GM12875 (cell line): Measurements from ENCODE around the gene NSUN7.

Experiments used
- H3K4me3 ChIP-seq: one replicate; pipeline ENCODE4 v1.5.1; 2011; ENCODE audit warnings: low read depth, low read length, control low read depth
- CTCF ChIP-seq: IDR thresholded peaks from 2 replicates; pipeline ENCODE4 v1.5.1; 2011; ENCODE audit warnings: low read depth, mild to moderate bottlenecking, control low read depth, inconsistent platforms, low read length, moderate library complexity, borderline replicate concordance; ENCODE audit not compliant: insufficient read depth

Gene NSUN7

DNA sequence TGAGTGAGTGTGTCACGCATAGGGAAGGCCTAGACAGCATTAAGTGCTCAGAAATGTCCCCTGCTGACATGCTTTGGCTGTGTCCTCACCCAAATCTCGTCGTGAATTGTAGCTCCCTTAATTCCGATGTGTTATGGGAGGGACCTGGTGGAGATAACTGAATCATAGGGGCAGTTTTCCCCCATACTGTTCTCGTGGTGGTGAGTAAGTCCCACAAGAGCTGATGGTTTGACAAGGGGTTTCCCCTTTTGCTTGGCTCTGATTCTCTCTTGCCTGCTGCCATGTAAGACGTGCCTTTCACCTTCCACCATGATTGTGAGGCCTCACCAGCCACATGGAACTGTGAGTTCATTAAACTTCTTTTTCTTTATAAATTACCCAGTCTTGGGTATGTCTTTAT lies 78.0 kb downstream of the NSUN7 start:
- H3K4me3 ChIP-seq: no peak overlapping the region
- TF ChIP-seq CTCF: no peak

DNA sequence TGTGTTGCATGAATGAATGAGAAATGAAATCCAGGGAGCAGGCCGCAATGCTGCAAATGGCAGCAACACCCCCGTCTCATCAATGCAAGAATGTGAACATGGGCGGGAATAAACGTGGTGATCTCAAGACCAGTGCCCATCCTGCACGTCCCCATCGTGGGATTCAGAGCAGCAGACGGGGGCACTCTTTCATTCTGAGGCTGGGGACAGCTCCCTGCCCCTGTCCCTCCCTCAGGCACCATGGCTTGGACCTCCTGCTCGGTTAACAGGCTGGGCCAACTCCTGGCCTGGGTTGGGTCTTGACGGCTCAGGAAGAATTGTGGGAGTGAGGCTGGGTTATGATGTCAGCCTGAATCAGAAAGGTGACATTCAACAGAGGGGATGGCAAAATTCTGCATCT lies 78.9 kb downstream of the NSUN7 start:
- H3K4me3 ChIP-seq: no peak overlapping the region
- TF ChIP-seq CTCF: no peak

DNA sequence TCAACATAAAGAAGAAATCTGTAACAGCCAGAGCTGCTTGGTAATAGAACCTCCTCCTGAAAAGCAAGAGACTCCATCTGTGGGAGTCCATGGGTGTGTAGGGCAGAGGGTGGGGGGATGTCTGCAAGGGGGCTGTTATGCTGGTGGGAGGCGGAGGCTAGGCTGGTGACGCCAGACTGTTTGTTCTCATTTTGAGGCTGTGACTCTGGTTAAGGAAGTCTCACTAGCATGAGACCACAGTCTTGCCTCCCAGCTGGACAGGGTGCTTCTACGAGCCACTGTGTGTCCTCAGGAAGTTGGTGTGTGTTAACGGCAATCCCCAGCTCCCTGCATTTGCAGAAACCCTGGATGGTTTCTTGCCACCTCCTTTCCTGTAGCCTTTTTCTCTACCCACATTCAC lies 79.8 kb downstream of the NSUN7 start:
- H3K4me3 ChIP-seq: no peak overlapping the region
- TF ChIP-seq CTCF: no peak

GRCh38 chr4:40831146-40831907 lies 81.6 kb downstream of the NSUN7 start:
- H3K4me3 ChIP-seq: no peak overlapping the region
- TF ChIP-seq CTCF: no peak

DNA sequence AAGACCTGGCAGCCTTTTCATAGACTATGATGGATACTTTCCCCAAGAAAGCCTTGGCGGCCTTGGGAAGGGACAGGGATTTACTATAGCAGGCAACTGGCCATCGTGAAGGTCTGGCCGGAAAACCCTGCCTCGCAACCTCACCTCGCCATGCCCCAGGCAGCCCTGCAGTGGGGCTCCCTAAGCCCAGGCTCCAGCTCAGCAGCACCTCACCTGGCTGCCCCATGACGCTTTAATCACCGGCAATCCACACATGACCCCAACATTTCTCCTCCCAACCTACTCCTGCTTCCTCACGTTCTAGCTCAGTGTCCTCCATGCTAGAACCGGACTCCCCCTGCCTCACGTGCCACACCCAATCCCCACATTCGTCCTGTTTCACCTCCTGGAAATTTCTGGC lies 82.4 kb downstream of the NSUN7 start:
- no peak for TF ChIP-seq CTCF
- H3K4me3 ChIP-seq: no peak overlapping the region

DNA sequence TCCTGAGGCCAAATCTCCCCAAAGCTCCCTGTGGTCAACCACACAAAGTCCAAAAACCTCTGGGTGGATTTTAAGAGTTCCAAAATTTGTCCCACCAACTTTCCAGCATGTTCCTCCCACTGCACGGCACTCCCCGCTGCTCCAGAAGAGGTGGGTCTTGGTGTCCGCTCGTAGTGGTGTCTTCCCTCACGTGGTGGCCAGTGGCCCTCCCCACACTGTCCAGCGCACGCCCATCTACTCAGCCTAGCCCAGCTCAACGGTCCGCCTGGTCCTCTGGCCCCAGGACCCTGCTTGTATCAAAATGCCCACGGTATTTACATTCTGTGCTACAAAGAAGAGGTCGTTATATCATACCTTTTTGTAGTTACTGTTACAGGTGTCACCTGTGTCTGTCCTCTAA lies 83.5 kb downstream of the NSUN7 start:
- TF ChIP-seq CTCF: no peak
- H3K4me3 ChIP-seq: no peak overlapping the region

DNA sequence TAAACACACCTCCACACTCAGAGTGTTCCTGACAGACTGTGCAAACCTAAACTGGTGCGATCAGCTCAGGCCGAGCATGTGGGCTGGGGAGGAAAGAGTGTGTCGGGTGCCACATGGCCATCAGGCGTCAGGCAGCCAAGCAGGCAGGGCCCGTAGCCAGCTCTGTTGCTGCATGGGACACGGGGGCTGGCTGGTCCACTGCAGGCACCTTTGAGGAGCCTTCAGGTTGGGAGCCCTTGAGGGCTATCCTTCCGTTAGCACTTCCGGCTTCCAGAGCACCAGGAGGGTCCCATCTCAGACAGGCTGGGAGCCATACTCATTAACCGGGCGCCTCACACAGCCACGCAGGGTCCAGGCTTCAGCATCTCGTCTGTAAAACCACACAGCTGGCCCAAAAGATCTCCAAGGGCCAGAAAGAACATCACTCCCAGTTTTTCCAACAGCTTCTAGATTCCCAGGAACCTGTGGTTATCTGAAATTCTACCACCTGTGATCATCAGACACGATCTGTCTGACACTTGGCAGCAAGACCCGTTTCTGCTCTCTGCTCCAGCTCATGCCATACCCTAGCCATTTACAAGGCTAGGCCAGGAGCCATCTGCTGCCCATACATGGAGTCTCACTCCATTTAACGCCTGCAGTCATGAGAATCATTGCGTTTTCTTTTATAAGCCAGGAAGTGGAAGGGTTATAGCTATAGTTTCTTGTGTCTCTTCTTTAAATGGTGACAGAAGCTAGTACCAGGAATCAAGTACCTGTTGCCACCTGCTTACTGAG lies 87.5 kb downstream of the NSUN7 start:
- H3K4me3 ChIP-seq: no peak overlapping the region
- TF ChIP-seq CTCF: no peak
